Right kidney (tissue), 1 donor: ENCODE results near the gene MISP.

ENCODE experiments used
- DNase-seq: peaks from one replicate; pipeline ENCODE4 v3.0.0-alpha.2; 2016

Gene MISP

GRCh38 chr19:810883-811489 lies 60.1 kb downstream of the MISP start:
- DNase-seq: no peak

- no peak for DNase-seq
Observed at GRCh38 chr19:811506-812048, 60.7 kb downstream of the MISP start.

GRCh38 chr19:812049-812746 lies 61.3 kb downstream of the MISP start:
- DNase-seq: no peak

- no peak for DNase-seq
Observed at GRCh38 chr19:812747-813218, 61.9 kb downstream of the MISP start.

GRCh38 chr19:813219-814151 lies 62.6 kb downstream of the MISP start:
- no peak for DNase-seq
